Tibial artery (tissue), 4 donors: Measurements from ENCODE around the gene PRL.

Experiments
- DNase-seq, 2 donors: peaks; one replicate each; pipeline ENCODE4 v3.0.0-alpha.2; 2019
- H3K27ac ChIP-seq, 2 donors: fragments of 200-600 bp; sonication (generic) in 1 of 2; 1 replicate in 1 of 2; 2 replicates in 1 of 2; pipeline ENCODE4 v1.5.1; 2018 to 2019; ENCODE audit warnings: mild to moderate bottlenecking in 1 of 2
- H3K27me3 ChIP-seq, 2 donors: fragments of 200-600 bp; sonication (generic) in 1 of 2; one replicate each; pipeline versions ENCODE4 v1.5.1 to v1.6.0; 2016 to 2019
- H3K36me3 ChIP-seq, 3 donors: fragments of 200-600 bp; sonication (generic) in 2 of 3; one replicate each; pipeline ENCODE4 v1.5.1; 2016 to 2019; ENCODE audit warnings: mild to moderate bottlenecking in 2 of 3
- H3K4me1 ChIP-seq, 4 donors: fragments of 200-600 bp; sonication (generic) in 2 of 4; 1 replicate in 3 of 4; 2 replicates in 1 of 4; pipeline ENCODE4 v1.5.1; 2016 to 2019
- H3K4me3 ChIP-seq, 2 donors: fragments of 200-600 bp; sonication (generic) in 1 of 2; 1 replicate in 1 of 2; 2 replicates in 1 of 2; pipeline ENCODE4 v1.5.1; 2018 to 2019; ENCODE audit warnings: mild to moderate bottlenecking in 2 of 2
- H3K9me3 ChIP-seq, 3 donors: fragments of 200-600 bp; sonication (generic) in 1 of 3; one replicate each; pipeline ENCODE4 v1.5.1; 2016 to 2019
- CTCF ChIP-seq, 2 experiments: fragments of 200-600 bp in 1 of 2; fragments of 450-650 bp in 1 of 2; IDR thresholded peaks; one replicate each; pipeline ENCODE4 v1.5.1; 2017 to 2019; ENCODE audit warnings: antibody characterized with exemption in 2 of 2, mild to moderate bottlenecking in 1 of 2, moderate library complexity in 1 of 2
- intact Hi-C: fragments of 100-400 bp; cut with DNase I; formaldehyde crosslinking; loops from one replicate; pipeline ENCODE4 v1.15.0; 2023; ENCODE audit warnings: low total_unique reads

The PRL gene

GRCh38 chr6:22253955-22254655 is 42.7 kb downstream of the PRL start:
- Histone ChIP-seq H3K27ac (no peak overlapping the region), H3K36me3 (no peaks in the 10 kb centered on the region), H3K4me1 (peaks cover 0 to 22% (median 5%) of the 10 kb centered on the region in 4 donors), H3K9me3 (no peaks in the 10 kb centered on the region), H3K4me3 (no peak overlapping the region), H3K27me3 (no peaks in the 10 kb centered on the region)
- no peak for TF ChIP-seq CTCF (IDR thresholded peaks at IDR 0.05)
- intact Hi-C loops, result no loop called here
- DNase-seq, result no peak

- no peaks in the 10 kb centered on the region for H3K36me3 ChIP-seq
- no peaks in the 10 kb centered on the region for H3K9me3 ChIP-seq
- DNase-seq, result no peak
- no peak overlapping the region for H3K27ac ChIP-seq
- H3K4me1 ChIP-seq, result peaks cover 0 to 27% (median 6%) of the 10 kb centered on the region in 4 donors
- H3K4me3 ChIP-seq, result no peak overlapping the region
- no peak for TF ChIP-seq CTCF (IDR thresholded peaks at IDR 0.05)
- intact Hi-C loops, result no loop called here
- H3K27me3 ChIP-seq, result no peaks in the 10 kb centered on the region
These were observed 45.5 kb downstream of the PRL start for GRCh38 chr6:22251348-22251747.

- intact Hi-C loops, result no loop called here
- H3K27me3 ChIP-seq, result no peaks in the 10 kb centered on the region
- H3K9me3 ChIP-seq, result no peaks in the 10 kb centered on the region
- no peak for TF ChIP-seq CTCF (IDR thresholded peaks at IDR 0.05)
- H3K4me1 ChIP-seq, result peaks cover 0 to 27% (median 6%) of the 10 kb centered on the region in 4 donors
- no peak for DNase-seq
- H3K36me3 ChIP-seq, result no peaks in the 10 kb centered on the region
- H3K27ac ChIP-seq, result no peak overlapping the region
- no peak overlapping the region for H3K4me3 ChIP-seq
These were observed 46.4 kb downstream of the PRL start for GRCh38 chr6:22250486-22250885.

- no peak for DNase-seq
- H3K4me1 ChIP-seq, result peaks cover 0 to 27% (median 6%) of the 10 kb centered on the region in 4 donors
These were observed 47.0 kb downstream of the PRL start for GRCh38 chr6:22249711-22250350.

GRCh38 chr6:22248513-22249308 is 48.1 kb downstream of the PRL start:
- Histone ChIP-seq H3K9me3 (no peaks in the 10 kb centered on the region), H3K4me3 (no peak overlapping the region), H3K36me3 (no peaks in the 10 kb centered on the region), H3K27me3 (no peaks in the 10 kb centered on the region), H3K4me1 (peaks cover 0 to 27% (median 6%) of the 10 kb centered on the region in 4 donors), H3K27ac (no peak overlapping the region)
- intact Hi-C loops, result no loop called here
- no peak for DNase-seq
- no peak for TF ChIP-seq CTCF (IDR thresholded peaks at IDR 0.05)

More at GRCh38 chr6:22249711-22250350, 47.0 kb downstream of the PRL start:
- intact Hi-C loops, result no loop called here
- Histone ChIP-seq H3K27ac (no peak overlapping the region), H3K9me3 (no peaks in the 10 kb centered on the region), H3K36me3 (no peaks in the 10 kb centered on the region), H3K27me3 (no peaks in the 10 kb centered on the region), H3K4me3 (no peak overlapping the region)
- no peak for TF ChIP-seq CTCF (IDR thresholded peaks at IDR 0.05)
